ENCODE measurements around the gene ZNF552.
"Not testable (repeated sequence)": the region's sequence is repeated elsewhere in the genome, so short reads cannot be mapped to it uniquely, and the experiment has no call there.

The ZNF552 gene

DNA sequence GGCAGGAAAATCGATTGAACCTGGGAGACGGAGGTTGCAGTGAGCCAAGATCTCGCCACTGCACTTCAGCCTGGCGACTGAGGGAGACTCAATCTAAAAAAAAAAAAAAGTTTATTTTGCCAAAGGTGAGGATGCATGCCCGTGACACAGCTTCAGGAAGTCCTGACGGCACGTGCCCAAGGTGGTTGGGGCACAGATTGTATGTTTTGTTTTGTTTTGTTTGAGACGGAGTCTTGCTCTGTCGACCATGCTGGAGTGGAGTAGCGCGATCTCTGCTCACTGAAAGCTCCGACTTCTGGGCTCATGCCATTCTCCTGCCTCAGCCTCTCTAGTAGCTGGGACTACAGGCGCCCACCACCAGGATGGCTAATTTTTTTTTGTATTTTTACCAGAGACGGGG, 3.3 kb upstream of the ZNF552 start:
- DNase-seq = no peak

DNA sequence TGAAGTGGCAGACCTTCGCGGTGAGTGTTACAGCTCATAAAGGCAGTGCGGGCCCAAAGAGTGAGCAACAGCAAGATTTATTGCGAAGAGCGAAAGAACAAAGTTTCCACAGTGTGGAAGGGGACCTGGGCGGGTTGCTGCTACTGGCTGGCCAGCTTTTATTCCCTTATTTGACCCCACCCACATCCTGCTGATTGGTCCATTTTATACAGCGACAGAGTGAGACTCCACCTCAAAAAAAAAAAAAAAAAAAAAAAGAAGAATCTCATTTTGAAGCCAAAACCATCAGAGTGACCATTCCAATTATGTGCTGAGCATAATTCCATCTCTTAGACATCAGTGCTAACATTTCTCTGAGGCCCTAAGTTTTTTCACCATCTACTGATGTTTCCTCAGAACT, 1.9 kb upstream of the ZNF552 start:
- no peak for DNase-seq

DNA sequence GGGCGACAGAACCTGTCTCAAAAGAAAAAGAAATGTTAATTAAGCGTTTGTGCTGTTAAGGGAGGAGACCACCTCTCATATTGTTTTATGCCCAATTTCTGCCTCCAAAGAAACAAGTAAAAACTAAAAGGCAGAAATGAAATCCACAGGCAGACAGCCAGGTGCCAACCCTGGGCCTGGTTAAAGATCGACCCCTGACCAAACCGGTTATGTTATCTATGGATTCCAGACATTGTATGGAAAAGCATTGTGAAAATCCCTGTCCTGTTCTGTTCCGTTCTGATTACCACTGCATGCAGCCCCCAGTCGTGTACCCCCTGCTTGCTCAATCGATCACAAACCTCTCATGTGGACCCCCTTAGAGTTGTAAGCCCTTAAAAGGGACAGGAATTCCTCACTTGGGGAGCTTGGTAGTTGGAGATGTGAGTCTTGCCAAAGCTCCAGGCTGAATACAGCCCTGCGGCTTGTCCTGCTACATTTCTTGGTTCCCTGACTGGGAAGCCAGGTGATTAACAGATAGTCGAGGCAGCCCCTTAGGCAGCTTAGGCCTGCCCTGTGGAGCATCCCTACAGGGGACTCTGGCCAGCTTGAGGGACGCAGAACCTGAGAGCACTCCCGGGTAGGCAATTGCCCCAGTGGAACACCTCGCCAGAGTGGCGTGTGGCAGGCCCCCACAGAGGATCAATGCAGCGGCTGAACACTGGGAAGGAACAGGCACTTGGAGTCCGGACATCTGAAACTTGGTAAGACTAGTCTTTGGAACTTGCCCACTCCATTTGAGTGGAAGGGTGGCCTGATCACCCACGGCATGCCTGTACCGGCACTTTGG, 748 bp upstream of the ZNF552 start:
- DNase-seq = no peak

DNA sequence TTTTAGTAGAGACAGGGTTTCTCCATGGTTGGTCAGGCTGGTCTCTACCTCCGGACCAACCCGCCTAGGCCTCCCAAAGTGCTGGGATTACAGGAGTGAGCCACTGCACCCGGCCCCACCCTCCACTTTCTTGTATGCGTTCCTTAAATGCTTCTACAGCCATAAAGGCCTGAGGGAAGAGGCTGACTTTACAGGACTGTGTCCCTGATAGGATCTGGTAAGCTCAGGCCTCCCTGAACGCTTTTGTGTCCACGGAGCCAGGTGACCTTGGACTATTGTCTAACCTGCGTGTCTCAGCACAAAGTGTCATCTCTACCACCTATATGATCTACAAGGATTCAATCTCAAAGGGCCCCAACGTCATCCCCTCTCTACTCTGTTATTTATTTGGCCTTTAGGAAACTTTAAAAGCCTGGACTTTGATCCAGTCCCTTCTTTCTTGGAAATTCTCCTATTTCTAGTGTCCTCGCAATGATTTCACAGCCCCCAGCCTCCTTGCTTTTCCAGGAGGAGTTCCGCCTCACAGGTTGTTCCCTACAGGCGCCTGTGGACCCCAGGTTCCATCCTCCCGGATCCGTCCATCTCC, 701 bp downstream of the ZNF552 start:
- no peak for DNase-seq

DNA sequence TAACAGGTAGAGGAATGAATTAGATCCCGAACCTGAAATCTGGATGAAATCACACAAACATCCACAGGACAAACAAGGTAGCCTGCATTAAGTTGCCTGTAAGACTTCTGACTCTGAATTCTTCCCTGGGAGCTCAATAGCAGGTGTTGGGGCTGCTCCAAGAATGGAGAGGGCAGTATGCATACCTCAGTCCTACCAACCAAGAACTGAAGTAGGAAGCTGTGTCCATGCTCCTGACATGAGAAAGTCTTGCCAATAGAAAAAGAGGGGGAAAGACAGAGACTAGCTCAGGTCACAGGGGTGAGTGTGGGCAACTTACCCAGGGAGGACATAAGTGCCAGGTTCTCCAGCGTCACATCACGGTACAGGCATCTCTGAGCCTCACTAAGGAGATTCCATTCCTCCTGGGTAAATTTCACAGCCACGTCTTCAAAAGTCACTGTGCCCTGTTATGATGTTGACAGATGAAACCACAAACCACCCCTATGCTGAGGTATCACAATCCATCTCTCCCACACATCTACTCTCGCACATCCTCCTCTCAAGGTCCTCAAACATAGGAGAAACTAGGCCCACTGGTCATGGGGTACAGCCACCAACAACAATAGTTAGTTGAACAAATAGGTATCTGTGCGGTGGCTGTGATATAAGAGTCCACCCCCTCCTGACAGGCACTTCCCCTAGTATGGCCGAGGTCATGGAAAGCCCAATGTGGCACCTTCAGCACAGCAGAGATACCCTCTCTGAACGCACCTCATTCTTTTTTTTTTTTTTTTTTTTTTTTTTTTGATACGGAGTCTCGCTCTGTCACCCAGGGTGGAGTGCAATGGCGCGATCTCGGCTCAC, 1.5 kb downstream of the ZNF552 start:
- not testable (repeated sequence) for DNase-seq

DNA sequence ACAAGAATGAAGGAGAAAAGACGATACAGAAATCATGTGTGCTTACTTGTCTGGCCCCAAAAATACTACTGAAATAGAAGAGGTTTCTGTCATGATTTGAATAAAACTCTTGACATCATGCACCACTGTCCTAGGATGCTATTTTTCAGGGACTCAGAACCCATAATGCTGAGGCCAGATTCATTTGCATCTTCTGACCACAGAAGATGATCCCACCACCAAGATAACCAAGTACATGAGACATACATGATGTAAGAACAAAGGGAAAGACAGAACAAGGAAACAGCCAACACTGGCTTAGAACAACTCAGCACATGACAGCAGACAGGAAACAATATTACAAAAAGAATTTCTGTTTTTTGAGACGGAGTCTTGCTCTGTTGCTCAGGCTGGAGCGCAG, 2.5 kb downstream of the ZNF552 start:
- DNase-seq = no peak

DNA sequence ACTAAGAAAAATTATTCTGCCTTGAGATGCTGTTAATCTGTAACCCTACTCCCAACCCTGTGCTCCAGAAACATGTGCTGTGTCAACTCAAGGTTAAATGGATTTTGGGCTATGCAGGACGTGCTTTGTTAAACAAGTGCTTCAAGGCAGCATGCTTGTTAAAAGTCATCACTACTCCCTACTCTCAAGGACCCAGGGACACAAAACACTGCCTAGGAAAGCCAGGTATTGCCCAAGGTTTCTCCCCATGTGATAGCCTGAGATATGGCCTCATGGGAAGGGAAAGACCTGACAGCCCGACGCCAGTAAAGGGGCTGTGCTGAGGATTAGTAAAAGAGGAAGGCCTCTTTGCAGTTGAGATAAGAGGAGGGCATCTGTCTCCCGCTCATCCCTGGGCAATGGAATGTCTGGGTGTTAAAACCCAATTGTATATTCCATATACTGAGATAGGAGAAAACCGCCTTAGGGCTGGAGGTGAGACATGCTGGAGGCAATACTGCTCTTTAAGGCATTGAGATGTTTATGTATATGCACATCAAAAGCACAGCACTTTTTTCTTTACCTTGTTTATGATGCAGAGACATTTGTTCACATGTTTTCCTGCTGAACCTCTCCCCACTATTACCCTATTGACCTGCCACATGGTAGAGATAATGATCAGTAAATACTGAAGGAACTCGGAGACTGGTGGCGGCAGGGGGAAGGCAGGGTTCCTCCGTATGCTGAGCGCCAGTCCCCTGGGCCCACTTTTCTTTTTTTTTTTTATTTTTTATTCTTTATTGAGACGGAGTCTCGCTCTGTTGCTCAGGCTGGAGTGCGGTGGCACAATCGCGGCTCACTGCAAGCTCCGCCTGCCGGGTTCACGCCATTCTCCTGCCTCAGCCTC, 4.1 kb downstream of the ZNF552 start:
- DNase-seq = not testable (repeated sequence)

DNA sequence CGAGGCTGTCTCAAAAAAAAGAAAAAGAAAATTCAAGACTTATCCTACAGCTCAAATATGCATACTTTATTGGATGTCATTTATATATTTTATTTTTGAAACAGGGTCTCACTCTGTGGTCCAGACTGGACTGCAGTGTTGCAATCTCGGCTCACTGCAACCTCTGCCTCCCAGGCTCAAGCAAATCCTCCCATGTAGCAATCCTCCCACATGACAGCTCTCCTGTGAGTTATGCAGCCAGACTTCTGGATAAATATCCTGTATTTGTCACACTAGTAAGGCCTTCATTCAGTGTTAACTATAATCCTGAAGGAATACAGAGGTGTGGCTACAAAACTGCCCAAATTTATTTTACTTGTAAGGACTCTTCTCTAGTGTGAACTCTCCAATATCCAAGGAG, 7.2 kb downstream of the ZNF552 start:
- DNase-seq = no peak

DNA sequence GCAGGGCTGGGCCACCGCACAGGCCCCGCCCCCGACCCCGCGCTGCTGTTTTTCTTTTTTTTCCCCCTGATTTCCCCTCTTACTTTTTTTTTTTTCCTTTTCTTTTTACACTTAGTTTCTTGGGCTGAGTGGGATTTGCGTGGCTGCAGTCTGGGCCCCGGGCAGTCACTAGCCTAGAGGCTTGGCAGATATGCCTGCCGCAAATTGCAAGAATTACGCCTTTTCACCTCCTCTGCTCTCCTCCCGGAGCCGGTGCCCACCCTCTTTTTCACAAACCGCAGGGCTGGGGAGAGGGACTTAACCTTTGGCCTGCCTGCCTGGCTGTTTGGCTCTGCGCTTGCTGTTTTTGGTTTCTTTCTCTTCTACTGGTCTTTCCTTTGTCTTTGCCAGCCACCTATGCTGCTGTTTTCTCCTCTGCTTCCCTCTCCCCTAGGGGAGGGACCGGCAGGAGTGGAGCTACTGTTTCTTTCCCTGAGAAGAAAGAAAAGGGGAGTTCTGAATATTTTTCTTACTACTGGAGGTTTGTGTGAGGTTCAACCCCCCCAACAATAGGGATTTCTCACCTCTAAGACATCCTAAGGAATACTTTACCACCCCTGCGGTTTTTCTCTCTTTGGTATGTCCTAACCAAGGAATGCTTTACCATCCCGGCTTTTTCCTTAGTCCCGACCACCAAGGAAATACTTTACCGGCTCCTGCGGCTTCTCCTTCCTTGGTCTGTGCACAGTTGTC, 11.0 kb downstream of the ZNF552 start:
- DNase-seq = peak; percentile 76

DNA sequence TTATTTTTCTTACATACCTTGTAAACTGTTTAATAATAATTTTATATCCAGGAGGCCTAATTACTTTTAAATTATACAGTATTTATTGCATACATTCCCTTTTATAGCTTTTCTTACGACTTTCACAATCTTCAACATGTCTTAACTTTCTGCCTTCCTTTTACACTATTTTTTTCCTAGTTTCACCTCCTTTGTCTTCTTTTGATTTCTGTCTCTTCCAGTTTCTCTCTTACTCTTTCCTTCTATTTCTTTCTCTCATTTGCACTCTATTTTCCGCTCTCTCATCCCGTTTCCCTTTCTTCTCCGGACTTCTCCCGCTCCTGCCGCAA, 11.5 kb downstream of the ZNF552 start:
- DNase-seq = peak; percentile 20

DNA sequence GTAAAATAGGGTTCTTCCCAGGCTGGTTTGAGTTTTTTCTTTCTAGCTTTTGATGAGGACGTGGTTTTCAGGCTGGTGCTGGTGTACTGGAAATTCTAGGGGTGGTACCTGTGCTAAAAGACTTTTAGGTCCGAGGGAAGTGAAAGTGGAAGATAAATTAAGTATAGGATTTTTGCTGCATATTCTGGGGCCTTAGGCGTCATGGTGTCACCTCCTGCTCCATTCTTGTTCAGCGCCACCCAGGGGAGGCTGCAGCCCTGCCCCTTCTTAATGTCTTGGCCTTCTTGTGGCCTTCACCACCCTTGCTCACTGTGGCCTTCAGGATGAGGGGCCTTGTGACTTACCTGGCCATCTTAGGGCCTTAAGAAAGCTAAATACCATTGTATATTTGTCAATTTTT, 12.4 kb downstream of the ZNF552 start:
- no peak for DNase-seq

DNA sequence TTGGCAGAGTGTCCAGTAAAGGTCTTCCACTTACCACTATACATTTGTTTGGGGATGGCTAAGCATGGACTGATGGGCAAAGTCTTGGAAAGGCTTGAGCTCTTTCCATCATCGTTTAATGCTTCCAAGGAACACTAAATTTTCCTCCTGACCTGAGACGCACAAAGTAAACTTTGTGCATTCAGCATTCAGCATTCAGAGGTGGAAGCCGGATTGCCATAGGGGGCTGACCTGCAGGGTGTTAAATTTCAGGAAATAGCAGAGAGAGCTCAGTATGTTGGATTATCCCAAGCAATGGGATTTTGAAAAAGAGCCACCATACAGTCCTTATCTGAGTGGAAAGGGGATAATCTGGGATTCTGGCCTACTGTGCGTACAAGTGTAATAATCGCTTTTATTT, 14.0 kb downstream of the ZNF552 start:
- no peak for DNase-seq

DNA sequence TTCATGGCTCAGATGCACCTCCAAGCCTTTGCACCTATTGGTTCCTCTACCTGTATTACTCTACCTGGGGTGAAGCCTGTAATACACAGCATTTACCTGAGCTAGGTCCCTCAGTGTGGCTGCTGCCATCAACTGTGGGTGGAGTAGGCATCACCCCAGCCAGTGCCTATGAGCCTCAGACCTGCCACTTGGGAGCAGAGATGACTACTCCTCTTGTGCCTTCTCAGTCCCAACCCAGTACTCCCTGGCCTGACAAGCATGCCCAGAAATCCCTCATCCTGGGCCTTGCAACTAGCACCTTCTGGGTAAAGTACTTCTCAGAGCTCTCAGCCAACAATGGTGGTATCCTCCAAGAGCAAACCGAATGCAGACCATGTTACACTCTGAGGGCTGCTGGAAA, 18.1 kb downstream of the ZNF552 start:
- DNase-seq = not testable (repeated sequence)

DNA sequence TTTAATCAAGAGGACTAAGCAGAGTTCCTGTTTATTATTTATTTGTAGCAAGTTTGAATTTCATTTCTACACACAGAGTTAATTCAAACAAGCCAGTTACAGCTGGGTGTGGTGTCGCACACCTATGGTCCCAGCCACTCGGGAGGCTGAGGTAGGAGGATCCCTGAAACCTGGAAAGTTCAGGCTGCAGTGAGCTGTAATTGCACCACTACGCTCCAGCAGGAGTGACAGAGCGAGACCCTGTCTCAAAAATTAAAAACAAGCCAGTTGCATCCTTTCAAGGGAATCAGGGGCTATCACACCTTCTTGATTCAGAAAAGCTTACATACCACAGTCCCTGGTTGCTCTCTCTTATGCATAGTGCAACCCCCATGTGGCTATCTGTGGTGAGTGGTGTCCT, 25.4 kb downstream of the ZNF552 start:
- DNase-seq = no peak

DNA sequence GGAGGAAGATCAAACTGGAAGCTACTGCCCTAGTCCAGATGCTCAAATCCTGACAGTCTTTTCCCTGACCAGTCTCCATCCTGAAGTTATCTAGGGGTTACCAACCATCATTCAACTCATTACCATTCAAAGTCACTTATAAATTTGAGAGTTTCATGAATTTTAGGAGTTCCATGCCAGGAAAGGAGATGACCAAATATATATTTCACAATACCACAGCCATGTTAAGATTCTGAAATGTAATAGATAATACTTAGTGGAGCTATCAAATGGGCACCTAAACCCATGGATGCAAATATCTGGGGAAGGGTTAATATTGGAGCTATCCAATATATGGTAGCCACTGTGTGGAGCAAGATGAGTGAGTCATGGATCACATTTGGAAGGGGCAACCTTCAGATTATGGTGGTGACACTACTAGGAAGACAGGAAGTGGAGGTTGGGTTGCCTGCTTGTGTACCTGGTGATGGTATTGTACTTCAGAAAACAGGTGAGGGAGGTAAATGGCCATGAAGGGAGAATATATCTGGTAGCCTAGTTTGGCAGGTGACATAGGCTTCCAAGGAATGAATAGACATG, 26.5 kb downstream of the ZNF552 start:
- no peak for DNase-seq

DNA sequence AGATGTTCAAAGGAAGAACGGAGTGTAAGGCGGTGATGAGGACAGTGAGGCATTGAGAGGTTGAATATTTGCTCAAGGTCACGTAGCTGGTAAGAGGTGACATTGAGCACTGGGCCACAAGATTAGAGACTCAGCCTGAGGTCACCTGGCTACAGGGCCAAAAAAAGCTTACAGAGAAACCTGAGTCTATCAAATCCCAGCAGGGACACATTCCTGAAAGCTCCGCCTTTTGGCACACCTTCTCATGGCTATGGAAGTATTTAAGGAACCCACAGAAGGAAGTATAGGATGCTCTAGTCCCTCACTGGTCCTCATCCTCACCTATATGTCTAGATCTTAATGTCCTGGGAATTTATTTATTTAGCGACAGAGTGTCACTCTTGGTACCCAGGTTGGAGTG, 27.8 kb downstream of the ZNF552 start:
- no peak for DNase-seq

DNA sequence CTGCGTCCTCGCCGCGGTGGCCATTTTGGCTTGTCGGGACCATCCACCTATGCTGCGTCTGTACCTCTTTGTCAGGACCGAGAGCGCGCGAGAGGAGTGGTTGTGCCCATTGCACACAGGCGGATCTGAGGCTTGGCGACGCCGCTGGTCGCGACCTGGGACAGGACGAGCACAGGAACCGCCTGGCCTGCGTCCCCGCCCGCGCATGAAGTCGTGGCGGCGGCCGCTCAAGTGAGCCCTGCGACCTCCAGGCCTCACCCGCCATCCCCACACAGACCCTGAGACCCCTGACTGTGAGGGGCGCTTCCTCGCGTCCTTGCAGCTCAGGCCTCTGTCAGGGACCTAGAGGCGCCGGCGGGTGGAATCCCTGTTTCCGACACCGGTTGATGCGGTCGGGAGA, 28.4 kb downstream of the ZNF552 start:
- no peak for DNase-seq

DNA sequence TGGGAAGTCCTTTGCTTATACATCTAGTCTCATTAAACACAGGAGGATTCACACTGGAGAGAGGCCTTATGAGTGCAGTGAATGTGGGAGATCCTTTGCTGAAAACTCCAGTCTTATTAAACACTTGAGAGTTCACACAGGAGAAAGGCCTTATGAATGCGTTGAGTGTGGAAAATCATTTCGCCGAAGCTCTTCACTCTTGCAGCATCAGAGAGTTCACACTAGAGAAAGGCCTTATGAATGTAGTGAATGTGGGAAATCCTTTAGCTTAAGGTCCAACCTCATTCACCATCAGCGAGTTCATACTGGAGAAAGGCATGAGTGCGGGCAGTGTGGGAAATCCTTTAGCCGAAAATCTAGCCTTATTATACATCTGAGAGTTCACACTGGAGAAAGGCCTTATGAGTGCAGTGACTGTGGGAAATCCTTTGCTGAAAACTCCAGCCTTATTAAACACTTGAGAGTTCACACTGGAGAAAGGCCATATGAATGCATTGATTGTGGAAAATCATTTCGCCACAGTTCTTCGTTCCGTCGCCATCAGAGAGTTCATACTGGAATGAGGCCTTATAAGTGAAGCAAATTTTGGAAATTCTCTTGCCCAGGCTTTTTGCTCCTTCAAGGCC, 35.4 kb downstream of the ZNF552 start:
- no peak for DNase-seq

DNA sequence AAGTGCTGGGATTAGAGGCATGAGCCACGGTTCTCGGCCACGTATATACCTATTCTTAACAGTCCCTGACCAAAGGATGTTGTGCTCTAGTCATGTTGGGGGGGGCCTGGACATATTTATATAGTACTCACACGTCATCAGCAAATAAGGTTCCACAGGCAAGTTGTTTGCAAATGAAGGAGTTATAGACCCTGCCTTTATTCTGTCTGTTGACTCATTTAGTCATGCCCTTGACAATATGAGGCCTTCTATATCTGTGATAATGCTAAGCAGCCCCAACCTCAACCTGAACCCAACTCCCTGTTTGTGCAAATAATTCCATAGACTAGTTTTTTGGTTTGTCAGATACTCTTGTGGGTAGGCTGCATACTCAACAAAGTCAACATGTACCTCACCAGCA, 36.4 kb downstream of the ZNF552 start:
- DNase-seq = no peak

DNA sequence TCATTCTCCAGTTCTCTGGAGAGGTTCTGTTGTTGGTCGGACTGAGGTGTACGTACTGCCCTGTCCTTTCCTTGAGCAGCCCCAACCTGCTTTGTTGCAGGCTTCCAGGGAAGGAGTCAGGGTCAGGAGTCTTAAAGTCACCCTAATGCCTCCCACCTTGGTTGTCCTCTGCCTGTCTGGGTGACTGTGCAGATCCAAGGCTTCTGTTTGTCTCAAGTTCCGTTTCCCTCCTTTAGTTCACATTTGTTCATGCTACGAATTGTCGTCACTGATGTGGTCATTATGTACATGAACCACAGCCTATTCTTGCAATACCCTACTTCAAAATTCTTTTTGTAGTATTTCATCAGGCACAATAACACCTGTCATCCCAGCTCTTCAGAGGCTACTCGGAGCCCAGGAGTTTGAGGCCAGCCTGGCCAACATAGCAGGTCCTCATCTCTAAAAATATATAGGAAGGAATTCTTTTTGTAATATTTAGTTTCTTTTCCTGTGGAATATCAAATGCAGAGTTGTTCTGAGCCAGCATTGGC, 37.9 kb downstream of the ZNF552 start:
- no peak for DNase-seq

DNA sequence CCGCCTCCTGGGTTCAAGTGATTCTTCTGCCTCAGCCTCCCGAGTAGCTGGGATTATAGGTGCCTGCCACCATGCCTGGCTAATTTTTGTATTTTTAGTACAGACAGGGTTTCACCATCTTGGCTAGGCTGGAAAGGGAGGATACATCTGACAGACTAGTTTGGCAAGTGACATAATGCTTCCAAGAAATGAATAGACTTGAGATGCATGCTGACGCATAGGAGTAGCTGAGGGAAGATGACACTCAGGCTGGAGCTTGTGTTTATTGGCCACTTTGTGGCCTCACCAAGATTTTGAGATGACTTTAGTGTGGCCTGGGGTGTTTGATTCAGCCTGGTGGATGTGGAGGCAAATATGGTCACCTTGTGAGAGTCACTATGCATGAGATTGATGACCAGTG, 41.2 kb downstream of the ZNF552 start:
- DNase-seq = no peak

Data from NCI-H2029 treated with DMSO at 0.1 percent for 48 hours (cell line).